Stomach (tissue), 4 donors: ENCODE results near the gene GPD2.

Experiments used
- EP300 ChIP-seq: sonication (generic); formaldehyde crosslinking; IDR thresholded peaks from one replicate; pipeline ENCODE4 v1.6.1; 2017; ENCODE audit warnings: antibody characterized with exemption
- POLR2A ChIP-seq, 4 donors: fragments of 450-650 bp; IDR thresholded peaks; one replicate each; pipeline ENCODE4 v1.6.1; 2016; ENCODE audit warnings: antibody characterized with exemption in 4 of 4, control low read depth in 2 of 4, mild to moderate bottlenecking in 1 of 4, moderate library complexity in 1 of 4
- POLR2AphosphoS5 ChIP-seq, 3 donors: sonication (generic); formaldehyde crosslinking; IDR thresholded peaks; one replicate each; pipeline ENCODE4 v1.6.1; 2016; ENCODE audit warnings: antibody characterized with exemption in 3 of 3
- TF ChIP-seq, protein P1 (sequence below), 7 experiments: fragments of 450-650 bp in 4 of 7; fragments of 200-600 bp in 3 of 7; sonication (generic) in 3 of 7; IDR thresholded peaks; one replicate each; pipeline ENCODE4 v1.5.1; 2016 to 2019; ENCODE audit warnings: antibody characterized with exemption in 7 of 7, control low read depth in 2 of 7, mild to moderate bottlenecking in 1 of 7

DNA sequence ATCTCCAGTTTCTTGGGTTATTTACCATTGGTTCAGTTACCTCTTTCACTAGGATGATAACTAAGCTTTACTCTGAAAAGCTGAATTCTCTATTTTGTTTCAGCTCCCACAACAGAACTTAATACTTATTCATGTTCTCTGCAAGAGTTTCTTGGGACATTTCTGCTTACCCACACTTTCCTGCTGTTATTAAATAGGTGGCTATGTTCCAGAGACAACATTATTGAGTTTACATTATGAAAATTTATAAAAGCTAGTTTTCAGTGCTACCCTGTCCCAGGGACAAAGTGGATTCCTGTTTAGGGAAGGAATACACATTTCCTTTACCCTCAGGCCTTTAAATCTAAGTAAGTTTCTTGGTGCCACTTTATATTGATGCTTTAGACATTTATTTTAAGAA is 7.0 kb upstream of the GPD2 start:
- TF ChIP-seq EP300 (no peak), POLR2A (IDR thresholded peaks at IDR 0.05) (no peak), POLR2AphosphoS5 (IDR thresholded peaks at IDR 0.05) (no peak)
- TF ChIP-seq, protein P1, sequence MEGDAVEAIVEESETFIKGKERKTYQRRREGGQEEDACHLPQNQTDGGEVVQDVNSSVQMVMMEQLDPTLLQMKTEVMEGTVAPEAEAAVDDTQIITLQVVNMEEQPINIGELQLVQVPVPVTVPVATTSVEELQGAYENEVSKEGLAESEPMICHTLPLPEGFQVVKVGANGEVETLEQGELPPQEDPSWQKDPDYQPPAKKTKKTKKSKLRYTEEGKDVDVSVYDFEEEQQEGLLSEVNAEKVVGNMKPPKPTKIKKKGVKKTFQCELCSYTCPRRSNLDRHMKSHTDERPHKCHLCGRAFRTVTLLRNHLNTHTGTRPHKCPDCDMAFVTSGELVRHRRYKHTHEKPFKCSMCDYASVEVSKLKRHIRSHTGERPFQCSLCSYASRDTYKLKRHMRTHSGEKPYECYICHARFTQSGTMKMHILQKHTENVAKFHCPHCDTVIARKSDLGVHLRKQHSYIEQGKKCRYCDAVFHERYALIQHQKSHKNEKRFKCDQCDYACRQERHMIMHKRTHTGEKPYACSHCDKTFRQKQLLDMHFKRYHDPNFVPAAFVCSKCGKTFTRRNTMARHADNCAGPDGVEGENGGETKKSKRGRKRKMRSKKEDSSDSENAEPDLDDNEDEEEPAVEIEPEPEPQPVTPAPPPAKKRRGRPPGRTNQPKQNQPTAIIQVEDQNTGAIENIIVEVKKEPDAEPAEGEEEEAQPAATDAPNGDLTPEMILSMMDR (IDR thresholded peaks at IDR 0.05) = no peak
